ENCODE data around the gene HIVEP1. TPM values are rescaled to one million over a fixed set of nuclear protein-coding genes. Genes with fewer than 3 reads are reported as not detected.
"Not testable (repeated sequence)": the region's sequence is repeated elsewhere in the genome, so short reads cannot be mapped to it uniquely, and the experiment has no call there.

HIVEP1 gene
- total and polyA plus RNA-seq, 5 donors from 2014 or later = 3.9 to 96.4 (median 7.2) TPM

DNA sequence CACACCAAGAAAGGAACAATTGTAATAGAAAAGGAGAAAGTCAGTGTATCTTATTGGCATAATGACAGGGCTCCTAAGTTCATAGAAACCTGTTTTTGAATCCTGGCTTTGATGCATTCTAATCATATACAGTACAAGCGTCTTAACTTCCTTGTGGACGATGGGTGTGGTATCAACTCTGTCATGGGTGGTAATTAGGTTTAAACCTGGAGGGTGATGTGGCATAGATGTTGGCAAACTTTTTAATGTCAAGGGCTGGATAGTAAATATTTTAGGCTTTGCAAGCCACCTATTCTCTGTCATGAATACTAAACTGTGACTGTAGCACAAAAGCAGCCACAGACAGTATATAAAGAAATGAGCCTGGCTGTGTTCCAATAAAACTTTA, 139.3 kb downstream of the HIVEP1 start:
- Histone ChIP-seq H3K9me3 (ENCODE audit: control insufficient read depth in 2 of 2, low read length in 2 of 2) (no peaks in the 10 kb centered on the region), H3K36me3 (ENCODE audit: control insufficient read depth, insufficient read depth, low read length) (peaks cover 2% of the 10 kb centered on the region), H3K27me3 (ENCODE audit: control insufficient read depth, insufficient read depth, low read length) (no peaks in the 10 kb centered on the region), H3K27ac (ENCODE audit: insufficient read depth, low read length, poor library complexity, severe bottlenecking) (no peak overlapping the region), H3K4me1 (ENCODE audit: control insufficient read depth, insufficient read depth, low read length, poor library complexity, severe bottlenecking) (peaks cover 4% of the 10 kb centered on the region), H3K4me3 (ENCODE audit: low read depth, low read length) (no peak overlapping the region)
- peaks cover 15% of the 10 kb centered on the region for H3K36me3 Mint-ChIP-seq
- H3K4me3 Mint-ChIP-seq = no peak overlapping the region
- ATAC-seq (ENCODE audit: low read depth in 2 of 2) (no peak), DNase-seq (no peak)
- peak overlapping the region in 2 of 3 donors; percentile 27 to 56 for H3K27ac Mint-ChIP-seq
- H3K4me1 Mint-ChIP-seq = peaks cover 24 to 40% (median 25%) of the 10 kb centered on the region in 4 donors
- H3K9me3 Mint-ChIP-seq = peaks cover 0 to 2% (median 0%) of the 10 kb centered on the region in 7 donors
- H3K27me3 Mint-ChIP-seq = no peaks in the 10 kb centered on the region

DNA sequence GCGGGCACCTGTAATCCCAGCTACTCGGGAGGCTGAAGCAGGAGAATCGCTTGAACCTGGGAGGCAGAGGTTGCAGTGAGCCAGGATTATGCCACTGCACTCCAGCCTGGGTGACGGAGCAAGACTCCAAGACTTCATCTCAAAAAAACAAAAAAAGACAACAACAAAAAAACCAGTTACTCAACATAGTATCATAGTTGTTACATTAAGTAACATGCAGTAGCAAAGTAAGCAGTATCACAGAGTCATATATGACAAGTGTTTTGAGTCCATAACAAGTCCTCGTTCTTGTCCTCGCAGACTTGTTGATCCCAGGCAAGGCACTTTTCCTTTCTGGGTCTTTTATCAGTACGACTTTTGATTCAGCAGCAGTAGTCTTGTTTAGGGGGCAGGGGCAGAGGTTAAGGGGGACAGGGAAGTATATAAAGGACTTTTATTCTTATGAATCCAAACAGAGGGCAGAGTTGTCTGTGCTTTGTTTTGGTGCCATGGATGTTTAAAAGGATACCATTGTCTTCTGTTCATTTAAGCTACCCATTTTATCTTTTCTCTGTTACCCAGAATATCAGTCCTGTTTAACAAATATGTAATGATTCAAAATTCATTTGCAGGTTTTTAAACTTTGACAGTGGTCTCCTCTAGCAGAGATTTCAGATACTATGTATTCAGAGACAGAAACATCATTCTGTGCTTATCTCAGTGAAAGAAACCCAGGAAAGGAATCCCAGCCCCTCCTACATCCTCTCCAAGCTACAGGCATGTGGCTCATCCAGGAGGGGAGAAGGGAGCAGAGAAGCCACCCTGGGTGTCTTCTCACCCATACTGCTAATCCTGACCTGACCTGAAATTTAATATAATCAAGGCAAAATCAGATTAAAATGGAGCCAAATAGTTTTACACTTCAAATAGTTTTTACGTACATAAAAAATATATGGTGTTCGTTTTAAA, 140.2 kb downstream of the HIVEP1 start:
- peaks cover 0 to 2% (median 0%) of the 10 kb centered on the region in 7 donors for H3K9me3 Mint-ChIP-seq
- peaks cover 28 to 48% (median 34%) of the 10 kb centered on the region in 4 donors for H3K4me1 Mint-ChIP-seq
- peaks cover 11% of the 10 kb centered on the region for H3K36me3 Mint-ChIP-seq
- no peak overlapping the region for H3K27ac Mint-ChIP-seq
- Histone ChIP-seq H3K27me3 (ENCODE audit: control insufficient read depth, insufficient read depth, low read length) (no peaks in the 10 kb centered on the region), H3K36me3 (ENCODE audit: control insufficient read depth, insufficient read depth, low read length) (no peaks in the 10 kb centered on the region), H3K9me3 (ENCODE audit: control insufficient read depth in 2 of 2, low read length in 2 of 2) (no peaks in the 10 kb centered on the region), H3K4me3 (ENCODE audit: low read depth, low read length) (no peak overlapping the region), H3K27ac (ENCODE audit: insufficient read depth, low read length, poor library complexity, severe bottlenecking) (no peak overlapping the region), H3K4me1 (ENCODE audit: control insufficient read depth, insufficient read depth, low read length, poor library complexity, severe bottlenecking) (peaks cover 6% of the 10 kb centered on the region)
- DNase-seq (no peak), ATAC-seq (ENCODE audit: low read depth in 2 of 2) (no peak)
- no peaks in the 10 kb centered on the region for H3K27me3 Mint-ChIP-seq
- no peak overlapping the region for H3K4me3 Mint-ChIP-seq

DNA sequence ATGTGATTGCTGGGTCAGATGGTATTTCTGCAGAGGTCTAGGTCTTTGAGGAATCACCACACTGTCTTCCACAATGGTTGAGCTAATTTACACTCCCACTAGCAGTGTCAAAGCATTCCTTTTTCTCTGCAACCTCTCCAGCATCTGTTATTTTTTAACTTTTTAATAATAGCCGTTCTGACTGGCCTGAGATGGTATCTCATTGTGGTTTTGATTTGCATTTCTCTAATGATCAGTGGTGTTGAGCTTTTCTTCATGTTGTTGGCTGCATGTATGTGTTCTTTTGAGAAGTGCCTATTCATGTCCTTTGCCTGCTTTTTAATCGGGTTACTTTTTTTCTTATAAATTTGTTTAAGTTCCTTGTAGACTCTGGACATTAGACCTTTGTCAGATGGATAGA, 143.7 kb downstream of the HIVEP1 start:
- H3K4me3 ChIP-seq (ENCODE audit: low read depth, low read length); DNase-seq; H3K9me3 ChIP-seq (ENCODE audit: control insufficient read depth in 2 of 2, low read length in 2 of 2); H3K9me3 Mint-ChIP-seq; H3K4me3 Mint-ChIP-seq; ATAC-seq (ENCODE audit: low read depth in 2 of 2); H3K27me3 ChIP-seq (ENCODE audit: control insufficient read depth, insufficient read depth, low read length); H3K27ac ChIP-seq (ENCODE audit: insufficient read depth, low read length, poor library complexity, severe bottlenecking); H3K27ac Mint-ChIP-seq; H3K27me3 Mint-ChIP-seq; H3K36me3 ChIP-seq (ENCODE audit: control insufficient read depth, insufficient read depth, low read length): not testable (repeated sequence)
- H3K4me1 ChIP-seq (ENCODE audit: control insufficient read depth, insufficient read depth, low read length, poor library complexity, severe bottlenecking) = peaks cover 14% of the 10 kb centered on the region
- Mint-ChIP-seq H3K36me3 (peaks cover 19% of the 10 kb centered on the region), H3K4me1 (peaks cover 38 to 64% (median 44%) of the 10 kb centered on the region in 4 donors)

DNA sequence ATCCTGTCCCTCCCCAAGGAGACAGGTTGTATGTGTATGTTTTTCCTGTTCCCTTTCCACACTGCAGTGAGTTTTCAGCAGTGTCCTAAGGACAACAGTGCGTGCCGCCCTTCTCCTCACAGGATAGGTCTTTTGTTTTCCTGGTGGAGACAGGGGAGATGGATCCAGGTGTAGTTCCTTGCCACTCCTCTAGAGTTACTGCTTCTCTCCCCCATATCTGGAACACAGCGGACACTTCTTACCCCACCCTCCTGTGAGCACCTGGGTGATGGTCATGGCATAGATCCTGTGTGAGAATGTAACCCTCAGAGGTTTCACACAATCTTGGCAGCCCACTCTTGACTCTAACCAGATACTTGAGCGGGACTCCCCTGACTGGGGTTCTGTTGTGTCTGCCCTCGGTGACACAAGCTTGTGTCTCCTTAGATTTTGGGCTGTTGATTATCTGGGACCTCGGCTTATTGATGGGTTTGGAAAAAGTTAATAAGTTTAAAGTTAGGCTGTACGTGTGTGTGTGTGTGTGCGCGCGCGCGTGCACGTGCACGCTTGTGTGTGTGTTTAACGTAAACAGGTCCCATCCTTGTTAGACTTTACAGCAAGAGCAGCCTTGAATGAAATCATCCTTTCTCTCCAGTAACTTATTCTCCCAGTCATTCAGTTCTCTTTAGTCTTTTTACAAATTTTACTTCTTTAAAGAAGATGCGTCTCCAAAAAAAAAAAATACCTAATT, 146.7 kb downstream of the HIVEP1 start:
- peaks cover 13% of the 10 kb centered on the region for H3K36me3 ChIP-seq (ENCODE audit: control insufficient read depth, insufficient read depth, low read length)
- ATAC-seq (ENCODE audit: low read depth in 2 of 2) = no peak
- Mint-ChIP-seq H3K27me3 (no peaks in the 10 kb centered on the region), H3K4me3 (no peak overlapping the region), H3K36me3 (peaks cover 37% of the 10 kb centered on the region), H3K4me1 (peaks cover 42 to 83% (median 57%) of the 10 kb centered on the region in 4 donors), H3K27ac (peak overlapping the region in 1 of 3 donors; percentile 27), H3K9me3 (peaks cover 0 to 3% (median 0%) of the 10 kb centered on the region in 7 donors)
- H3K4me1 ChIP-seq (ENCODE audit: control insufficient read depth, insufficient read depth, low read length, poor library complexity, severe bottlenecking) = peaks cover 35% of the 10 kb centered on the region
- H3K27me3 ChIP-seq (ENCODE audit: control insufficient read depth, insufficient read depth, low read length) = no peaks in the 10 kb centered on the region
- H3K4me3 ChIP-seq (ENCODE audit: low read depth, low read length) = no peak overlapping the region
- DNase-seq = no peak
- H3K9me3 ChIP-seq (ENCODE audit: control insufficient read depth in 2 of 2, low read length in 2 of 2) = no peaks in the 10 kb centered on the region
- no peak overlapping the region for H3K27ac ChIP-seq (ENCODE audit: insufficient read depth, low read length, poor library complexity, severe bottlenecking)

DNA sequence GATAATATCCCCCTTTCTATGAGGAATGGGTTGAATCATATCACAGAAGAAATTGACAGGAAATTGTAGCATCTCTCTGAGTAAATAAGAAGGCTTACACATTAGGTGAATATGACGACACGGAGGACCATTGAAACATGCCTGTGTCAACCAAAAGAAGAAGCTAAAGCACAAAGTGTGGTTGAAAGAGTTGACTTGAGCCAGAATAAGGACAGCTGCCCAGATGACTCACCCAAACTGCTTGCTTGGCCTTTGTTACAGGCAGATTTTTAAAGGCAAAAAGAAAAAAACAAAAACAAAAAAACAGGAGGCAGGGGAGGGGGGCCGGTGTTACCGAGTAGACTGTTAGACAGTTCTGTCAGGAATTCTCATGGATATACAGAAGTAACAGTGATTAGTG, 148.2 kb downstream of the HIVEP1 start:
- Histone ChIP-seq H3K27me3 (ENCODE audit: control insufficient read depth, insufficient read depth, low read length) (no peaks in the 10 kb centered on the region), H3K4me1 (ENCODE audit: control insufficient read depth, insufficient read depth, low read length, poor library complexity, severe bottlenecking) (peaks cover 37% of the 10 kb centered on the region), H3K27ac (ENCODE audit: insufficient read depth, low read length, poor library complexity, severe bottlenecking) (no peak overlapping the region), H3K9me3 (ENCODE audit: control insufficient read depth in 2 of 2, low read length in 2 of 2) (no peaks in the 10 kb centered on the region), H3K4me3 (ENCODE audit: low read depth, low read length) (no peak overlapping the region), H3K36me3 (ENCODE audit: control insufficient read depth, insufficient read depth, low read length) (peaks cover 15% of the 10 kb centered on the region)
- H3K9me3 Mint-ChIP-seq = peaks cover 0 to 3% (median 0%) of the 10 kb centered on the region in 7 donors
- peak overlapping the region in 1 of 4 donors; percentile 49 for H3K4me3 Mint-ChIP-seq
- H3K27ac Mint-ChIP-seq = peak overlapping the region; percentile 64 to 93 (median 77)
- DNase-seq (no peak), ATAC-seq (ENCODE audit: low read depth in 2 of 2) (no peak)
- H3K4me1 Mint-ChIP-seq = peaks cover 42 to 79% (median 56%) of the 10 kb centered on the region in 4 donors
- no peaks in the 10 kb centered on the region for H3K27me3 Mint-ChIP-seq
- H3K36me3 Mint-ChIP-seq = peaks cover 38% of the 10 kb centered on the region

DNA sequence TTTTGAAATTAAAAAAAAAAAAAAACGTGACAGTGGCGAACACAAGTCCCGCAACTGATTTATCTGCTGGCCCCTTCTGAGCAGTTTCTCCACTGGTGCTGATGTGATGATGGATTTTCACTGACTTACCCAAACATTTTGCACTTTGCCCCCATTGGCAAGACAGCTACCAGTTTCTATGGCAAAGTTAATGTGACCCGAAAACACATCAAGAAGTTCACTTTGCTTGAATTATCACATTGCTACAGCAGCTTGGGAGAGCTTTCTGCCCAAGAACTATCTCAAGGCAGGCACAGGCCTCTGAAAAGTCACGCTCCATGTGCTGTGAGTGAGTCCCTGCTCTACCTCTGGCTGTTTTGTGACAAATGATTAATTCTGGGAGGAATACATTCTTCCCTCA, 150.1 kb downstream of the HIVEP1 start:
- no peaks in the 10 kb centered on the region for H3K27me3 Mint-ChIP-seq
- H3K27me3 ChIP-seq (ENCODE audit: control insufficient read depth, insufficient read depth, low read length) = no peaks in the 10 kb centered on the region
- H3K9me3 Mint-ChIP-seq = peaks cover 0 to 2% (median 0%) of the 10 kb centered on the region in 7 donors
- peak overlapping the region in 1 of 3 donors; percentile 40 for H3K27ac Mint-ChIP-seq
- H3K4me3 Mint-ChIP-seq = peak overlapping the region in 1 of 4 donors; percentile 7
- no peak overlapping the region for H3K27ac ChIP-seq (ENCODE audit: insufficient read depth, low read length, poor library complexity, severe bottlenecking)
- peaks cover 15% of the 10 kb centered on the region for H3K36me3 ChIP-seq (ENCODE audit: control insufficient read depth, insufficient read depth, low read length)
- ATAC-seq (ENCODE audit: low read depth in 2 of 2) (no peak), DNase-seq (no peak)
- H3K4me1 ChIP-seq (ENCODE audit: control insufficient read depth, insufficient read depth, low read length, poor library complexity, severe bottlenecking) = peaks cover 32% of the 10 kb centered on the region
- H3K4me3 ChIP-seq (ENCODE audit: low read depth, low read length) = no peak overlapping the region
- peaks cover 37% of the 10 kb centered on the region for H3K36me3 Mint-ChIP-seq
- H3K9me3 ChIP-seq (ENCODE audit: control insufficient read depth in 2 of 2, low read length in 2 of 2) = no peaks in the 10 kb centered on the region
- H3K4me1 Mint-ChIP-seq = peaks cover 27 to 62% (median 43%) of the 10 kb centered on the region in 4 donors

DNA sequence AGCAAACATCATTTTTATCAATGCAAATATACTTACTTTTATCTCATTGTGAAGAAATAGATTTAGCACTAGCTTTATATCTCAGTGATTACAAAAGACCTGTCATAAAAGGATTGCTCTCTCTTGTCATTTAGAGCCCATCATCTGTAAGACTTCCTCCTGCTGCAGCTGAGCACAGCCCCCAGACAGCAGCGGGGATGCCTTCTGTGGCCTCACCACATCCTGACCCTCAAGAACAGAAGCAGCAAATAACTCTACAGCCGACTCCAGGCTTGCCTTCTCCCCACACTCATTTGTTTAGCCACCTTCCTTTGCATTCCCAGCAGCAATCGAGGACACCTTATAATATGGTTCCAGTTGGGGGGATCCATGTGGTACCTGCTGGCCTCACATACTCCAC, 151.0 kb downstream of the HIVEP1 start:
- Histone ChIP-seq H3K4me3 (ENCODE audit: low read depth, low read length) (peak overlapping the region; percentile 28), H3K36me3 (ENCODE audit: control insufficient read depth, insufficient read depth, low read length) (peaks cover 15% of the 10 kb centered on the region), H3K27ac (ENCODE audit: insufficient read depth, low read length, poor library complexity, severe bottlenecking) (no peak overlapping the region), H3K27me3 (ENCODE audit: control insufficient read depth, insufficient read depth, low read length) (no peaks in the 10 kb centered on the region), H3K4me1 (ENCODE audit: control insufficient read depth, insufficient read depth, low read length, poor library complexity, severe bottlenecking) (peaks cover 30% of the 10 kb centered on the region), H3K9me3 (ENCODE audit: control insufficient read depth in 2 of 2, low read length in 2 of 2) (no peaks in the 10 kb centered on the region)
- Mint-ChIP-seq H3K27me3 (no peaks in the 10 kb centered on the region), H3K4me3 (peak overlapping the region in 3 of 4 donors; percentile 4 to 77 (median 15)), H3K4me1 (peaks cover 18 to 52% (median 34%) of the 10 kb centered on the region in 4 donors), H3K9me3 (peaks cover 0 to 2% (median 0%) of the 10 kb centered on the region in 7 donors), H3K36me3 (peaks cover 34% of the 10 kb centered on the region), H3K27ac (peak overlapping the region; percentile 40 to 80 (median 61))
- DNase-seq (peak in 2 of 3 donors; percentile 66 to 89), ATAC-seq (ENCODE audit: low read depth in 2 of 2) (peak; percentile 97 to 99)

Data from CD4-positive, CD25-positive, alpha-beta regulatory T cell (primary cell).